ENCODE data around the gene SUN2.

Gene SUN2

DNA sequence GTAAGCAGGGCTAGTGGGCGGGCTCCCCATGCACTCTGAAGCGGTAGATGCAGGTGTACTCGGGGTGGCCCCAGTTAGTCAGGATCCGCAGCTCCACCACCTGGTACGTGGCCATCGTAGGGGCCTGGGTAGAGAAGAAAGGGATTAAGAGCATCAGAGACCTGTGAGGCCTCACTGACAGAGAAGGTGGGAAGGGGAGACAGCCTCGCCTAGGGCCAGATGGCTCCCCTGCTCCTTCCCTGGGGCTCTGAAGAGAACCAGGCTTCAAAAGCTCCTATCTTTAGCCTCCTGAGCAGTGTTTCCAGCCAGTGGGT lies 19.6 kb downstream of the SUN2 start:
- H3K4me3 ChIP-seq (replicated peaks; ENCODE audit: low read depth, low read length): no peak overlapping the region
- TF ChIP-seq, protein P1, sequence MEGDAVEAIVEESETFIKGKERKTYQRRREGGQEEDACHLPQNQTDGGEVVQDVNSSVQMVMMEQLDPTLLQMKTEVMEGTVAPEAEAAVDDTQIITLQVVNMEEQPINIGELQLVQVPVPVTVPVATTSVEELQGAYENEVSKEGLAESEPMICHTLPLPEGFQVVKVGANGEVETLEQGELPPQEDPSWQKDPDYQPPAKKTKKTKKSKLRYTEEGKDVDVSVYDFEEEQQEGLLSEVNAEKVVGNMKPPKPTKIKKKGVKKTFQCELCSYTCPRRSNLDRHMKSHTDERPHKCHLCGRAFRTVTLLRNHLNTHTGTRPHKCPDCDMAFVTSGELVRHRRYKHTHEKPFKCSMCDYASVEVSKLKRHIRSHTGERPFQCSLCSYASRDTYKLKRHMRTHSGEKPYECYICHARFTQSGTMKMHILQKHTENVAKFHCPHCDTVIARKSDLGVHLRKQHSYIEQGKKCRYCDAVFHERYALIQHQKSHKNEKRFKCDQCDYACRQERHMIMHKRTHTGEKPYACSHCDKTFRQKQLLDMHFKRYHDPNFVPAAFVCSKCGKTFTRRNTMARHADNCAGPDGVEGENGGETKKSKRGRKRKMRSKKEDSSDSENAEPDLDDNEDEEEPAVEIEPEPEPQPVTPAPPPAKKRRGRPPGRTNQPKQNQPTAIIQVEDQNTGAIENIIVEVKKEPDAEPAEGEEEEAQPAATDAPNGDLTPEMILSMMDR (IDR thresholded peaks at IDR 0.05; ENCODE audit: low read depth, low read length, missing control alignments): no peak
- no peak for DNase-seq (ENCODE audit: extremely low read depth, low read depth)

DNA sequence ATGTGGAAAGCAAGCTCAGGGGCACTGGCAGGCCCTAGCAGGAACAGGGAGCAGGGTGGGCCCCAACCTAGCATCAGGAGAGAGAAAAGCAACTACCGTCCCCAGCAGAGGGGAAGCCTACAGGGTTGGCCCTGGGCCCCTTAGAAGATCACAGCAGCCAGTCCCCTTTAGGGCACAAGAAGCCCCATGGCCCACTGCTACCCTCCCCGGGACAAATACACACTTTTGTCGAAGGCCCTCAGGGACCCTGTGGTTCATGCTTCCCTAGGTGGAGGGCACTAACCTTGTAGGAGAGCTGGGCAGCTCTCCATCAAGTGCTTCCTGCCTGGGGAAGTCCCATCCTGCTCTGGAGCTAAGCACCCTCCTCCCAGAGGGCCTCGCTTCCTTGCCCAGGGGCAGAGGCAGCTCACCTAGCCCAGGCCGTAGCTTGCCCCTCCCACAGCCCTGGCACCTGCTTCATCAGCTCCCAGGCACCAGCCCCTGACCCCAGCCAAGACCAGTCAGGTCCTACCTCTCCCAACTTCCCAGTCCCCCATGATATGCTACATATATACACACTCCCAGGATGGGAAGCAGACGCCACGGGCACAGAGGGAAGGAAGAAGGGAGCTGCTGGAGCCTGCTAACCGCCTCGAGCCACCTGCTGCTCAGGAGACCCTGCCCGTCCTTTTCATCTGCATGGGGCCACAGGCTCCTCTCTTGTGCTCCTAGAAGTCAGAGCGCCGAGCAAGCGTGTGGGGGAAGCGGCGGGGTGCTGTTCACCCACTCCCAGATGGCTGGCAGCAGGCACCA lies 20.1 kb downstream of the SUN2 start:
- H3K4me3 ChIP-seq (replicated peaks; ENCODE audit: low read depth, low read length): no peak overlapping the region
- TF ChIP-seq, protein P1 (IDR thresholded peaks at IDR 0.05; ENCODE audit: low read depth, low read length, missing control alignments): no peak
- DNase-seq (ENCODE audit: extremely low read depth, low read depth): no peak

DNA sequence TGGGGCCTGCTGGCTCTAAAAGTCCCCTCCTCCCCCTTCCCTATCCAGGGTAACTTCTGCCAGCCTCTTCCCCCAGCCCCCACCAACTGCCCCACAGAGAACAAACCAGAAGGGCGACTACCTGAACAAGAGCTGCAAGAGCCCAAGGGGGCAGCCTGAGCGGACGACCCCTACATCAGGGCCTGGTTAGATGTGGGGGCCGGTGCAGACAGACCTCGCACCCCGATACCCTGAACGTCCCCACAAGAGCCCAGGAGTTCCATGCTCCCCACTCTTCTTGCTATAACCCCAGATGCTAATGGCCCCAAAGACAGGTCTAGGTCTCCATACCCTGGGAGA lies 20.7 kb downstream of the SUN2 start:
- no peak overlapping the region for H3K4me3 ChIP-seq (replicated peaks; ENCODE audit: low read depth, low read length)
- DNase-seq (ENCODE audit: extremely low read depth, low read depth): no peak
- TF ChIP-seq, protein P1 (IDR thresholded peaks at IDR 0.05; ENCODE audit: low read depth, low read length, missing control alignments): no peak

DNA sequence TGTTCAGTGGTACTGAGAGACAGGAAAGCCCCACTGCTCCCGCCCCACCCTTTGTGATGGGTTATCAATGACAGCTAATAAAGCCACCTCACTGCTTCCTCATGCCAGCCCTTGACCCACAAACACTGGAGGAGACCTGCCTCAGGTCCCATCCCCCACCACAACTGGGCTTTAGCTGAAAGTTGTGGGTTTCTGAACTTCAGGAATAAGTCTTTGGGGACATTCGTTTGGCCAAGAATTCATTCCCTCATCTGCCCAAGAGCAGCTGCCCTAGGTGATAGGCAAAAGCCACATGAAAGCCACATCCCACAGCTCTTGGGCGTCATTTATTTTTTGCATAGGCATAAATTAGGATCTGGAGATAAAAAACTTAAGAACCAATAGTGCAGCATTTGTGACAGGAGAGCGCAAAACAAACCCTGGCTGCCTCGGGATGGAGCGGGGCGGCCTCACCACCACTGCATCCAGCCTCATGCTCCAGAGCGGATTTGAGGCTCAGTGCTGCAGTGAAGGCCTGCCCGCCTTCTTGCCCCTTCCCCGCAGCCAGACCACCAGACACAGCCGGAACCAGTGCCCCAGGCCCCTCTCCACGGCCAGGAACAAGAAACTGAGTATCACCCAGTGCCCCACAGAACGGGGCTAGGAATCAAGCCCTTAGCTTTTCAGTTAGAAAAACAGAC lies 21.2 kb downstream of the SUN2 start:
- TF ChIP-seq, protein P1 (IDR thresholded peaks at IDR 0.05; ENCODE audit: low read depth, low read length, missing control alignments): no peak
- H3K4me3 ChIP-seq (replicated peaks; ENCODE audit: low read depth, low read length): no peak overlapping the region

DNA sequence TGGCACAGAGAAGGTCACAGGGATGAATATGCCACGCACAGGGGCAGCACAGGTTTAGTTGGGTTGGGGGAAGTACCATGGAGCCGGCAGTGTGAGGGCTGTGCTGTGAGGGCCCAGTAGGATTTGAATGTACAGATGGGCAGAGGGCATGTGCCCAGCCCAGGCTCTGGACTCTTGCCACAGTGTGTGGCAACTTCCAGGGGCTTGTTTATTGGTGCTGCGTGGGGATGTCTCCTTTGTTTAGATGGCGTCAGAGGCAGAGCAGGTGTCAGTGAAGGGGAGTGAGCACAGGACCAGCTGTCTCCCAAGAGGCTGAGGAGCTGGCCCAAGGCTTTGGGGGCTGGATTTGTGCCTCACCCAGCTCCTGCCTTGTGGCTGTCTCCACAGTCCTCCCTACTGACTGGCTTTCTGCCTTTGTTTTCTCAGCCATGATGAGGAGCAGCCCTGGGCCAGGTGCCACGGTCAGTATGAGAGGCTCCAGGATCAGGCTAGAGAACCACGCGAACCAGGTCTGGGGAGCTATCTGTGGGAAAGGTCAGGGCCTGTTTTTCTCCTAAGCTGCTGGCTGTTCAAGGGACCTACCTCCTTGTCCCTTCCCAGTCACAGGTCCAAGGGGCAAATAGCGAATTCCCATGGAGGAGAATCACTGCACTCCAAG lies 21.9 kb downstream of the SUN2 start:
- no peak for DNase-seq (ENCODE audit: extremely low read depth, low read depth)
- TF ChIP-seq, protein P1 (IDR thresholded peaks at IDR 0.05; ENCODE audit: low read depth, low read length, missing control alignments): no peak
- no peak overlapping the region for H3K4me3 ChIP-seq (replicated peaks; ENCODE audit: low read depth, low read length)

More for the DNA sequence above, 21.2 kb downstream of the SUN2 start:
- DNase-seq (ENCODE audit: extremely low read depth, low read depth): no peak

DNA sequence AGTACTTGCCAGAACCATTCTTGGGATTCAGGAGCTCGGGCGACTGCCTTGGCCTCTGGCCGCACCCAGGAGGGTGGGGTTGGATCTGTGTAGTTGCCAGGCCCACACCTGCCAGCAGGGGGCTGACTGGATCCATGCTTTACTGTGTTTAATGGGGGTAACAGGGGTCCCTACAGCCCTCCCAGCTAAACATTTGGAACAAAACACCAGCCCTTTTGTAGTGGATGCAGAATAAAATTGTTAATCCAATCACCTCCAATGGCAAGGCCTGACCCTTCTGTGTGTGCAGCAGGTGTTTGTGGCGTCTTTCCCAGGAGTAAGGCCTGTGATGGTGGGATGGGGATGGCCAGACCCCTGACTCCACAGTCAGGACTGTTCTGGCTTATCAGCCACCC lies 22.5 kb downstream of the SUN2 start:
- TF ChIP-seq, protein P1 (IDR thresholded peaks at IDR 0.05; ENCODE audit: low read depth, low read length, missing control alignments): peak; percentile 82
- H3K4me3 ChIP-seq (replicated peaks; ENCODE audit: low read depth, low read length): no peak overlapping the region
- DNase-seq (ENCODE audit: extremely low read depth, low read depth): no peak

Measured in HFF-Myc (cell line).